PFSK-1 (cell line): ENCODE results near the gene PAPLN.

Experiments used
- SIN3A ChIP-seq: IDR thresholded peaks from 2 replicates; pipeline ENCODE4 v1.6.1; 2012; ENCODE audit warnings: mild to moderate bottlenecking, low read length, moderate library complexity, borderline replicate concordance; ENCODE audit not compliant: insufficient read depth
- TF ChIP-seq, protein P1 (sequence below), 2 experiments: IDR thresholded peaks; 2 replicates each; pipeline versions ENCODE4 v1.6.1 to v1.8.0; 2011 to 2012; ENCODE audit warnings: low read depth in 2 of 2, low read length in 2 of 2, control low read depth in 1 of 2, inconsistent platforms in 1 of 2, mild to moderate bottlenecking in 1 of 2, moderate library complexity in 1 of 2; ENCODE audit not compliant: insufficient read depth in 1 of 2

DNA sequence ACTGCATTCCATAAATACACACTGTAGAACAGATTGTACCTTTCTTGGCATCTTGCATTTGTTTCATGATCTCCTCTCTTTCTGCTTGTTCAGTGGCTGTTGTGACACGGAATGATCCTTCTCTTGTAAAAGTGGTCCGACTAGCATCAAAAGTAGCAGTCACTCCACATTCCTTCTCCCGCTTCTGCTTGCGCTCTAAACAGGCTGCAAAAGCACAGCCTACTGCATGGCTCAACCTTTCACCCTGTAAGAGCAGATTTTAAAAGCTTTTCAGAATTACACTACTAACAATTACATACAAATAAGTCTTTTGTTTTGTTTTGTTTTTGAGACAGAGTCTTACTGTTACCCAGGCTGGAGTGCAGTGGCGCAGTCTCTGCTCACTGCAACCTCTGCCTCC, 49.8 kb downstream of the PAPLN start:
- TF ChIP-seq, protein P1, sequence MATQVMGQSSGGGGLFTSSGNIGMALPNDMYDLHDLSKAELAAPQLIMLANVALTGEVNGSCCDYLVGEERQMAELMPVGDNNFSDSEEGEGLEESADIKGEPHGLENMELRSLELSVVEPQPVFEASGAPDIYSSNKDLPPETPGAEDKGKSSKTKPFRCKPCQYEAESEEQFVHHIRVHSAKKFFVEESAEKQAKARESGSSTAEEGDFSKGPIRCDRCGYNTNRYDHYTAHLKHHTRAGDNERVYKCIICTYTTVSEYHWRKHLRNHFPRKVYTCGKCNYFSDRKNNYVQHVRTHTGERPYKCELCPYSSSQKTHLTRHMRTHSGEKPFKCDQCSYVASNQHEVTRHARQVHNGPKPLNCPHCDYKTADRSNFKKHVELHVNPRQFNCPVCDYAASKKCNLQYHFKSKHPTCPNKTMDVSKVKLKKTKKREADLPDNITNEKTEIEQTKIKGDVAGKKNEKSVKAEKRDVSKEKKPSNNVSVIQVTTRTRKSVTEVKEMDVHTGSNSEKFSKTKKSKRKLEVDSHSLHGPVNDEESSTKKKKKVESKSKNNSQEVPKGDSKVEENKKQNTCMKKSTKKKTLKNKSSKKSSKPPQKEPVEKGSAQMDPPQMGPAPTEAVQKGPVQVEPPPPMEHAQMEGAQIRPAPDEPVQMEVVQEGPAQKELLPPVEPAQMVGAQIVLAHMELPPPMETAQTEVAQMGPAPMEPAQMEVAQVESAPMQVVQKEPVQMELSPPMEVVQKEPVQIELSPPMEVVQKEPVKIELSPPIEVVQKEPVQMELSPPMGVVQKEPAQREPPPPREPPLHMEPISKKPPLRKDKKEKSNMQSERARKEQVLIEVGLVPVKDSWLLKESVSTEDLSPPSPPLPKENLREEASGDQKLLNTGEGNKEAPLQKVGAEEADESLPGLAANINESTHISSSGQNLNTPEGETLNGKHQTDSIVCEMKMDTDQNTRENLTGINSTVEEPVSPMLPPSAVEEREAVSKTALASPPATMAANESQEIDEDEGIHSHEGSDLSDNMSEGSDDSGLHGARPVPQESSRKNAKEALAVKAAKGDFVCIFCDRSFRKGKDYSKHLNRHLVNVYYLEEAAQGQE (IDR thresholded peaks at IDR 0.05; ENCODE audit: insufficient read depth in 1 of 2, low read depth in 2 of 2, low read length in 2 of 2) = no peak
- no peak for TF ChIP-seq SIN3A
